ENCODE measurements around the gene PDZD4.
A peak's percentile ranks its signal among the peaks of the same experiment; 100 is the strongest.
"Not testable (repeated sequence)": the region's sequence is repeated elsewhere in the genome, so short reads cannot be mapped to it uniquely, and the experiment has no call there.

Gene PDZD4

DNA sequence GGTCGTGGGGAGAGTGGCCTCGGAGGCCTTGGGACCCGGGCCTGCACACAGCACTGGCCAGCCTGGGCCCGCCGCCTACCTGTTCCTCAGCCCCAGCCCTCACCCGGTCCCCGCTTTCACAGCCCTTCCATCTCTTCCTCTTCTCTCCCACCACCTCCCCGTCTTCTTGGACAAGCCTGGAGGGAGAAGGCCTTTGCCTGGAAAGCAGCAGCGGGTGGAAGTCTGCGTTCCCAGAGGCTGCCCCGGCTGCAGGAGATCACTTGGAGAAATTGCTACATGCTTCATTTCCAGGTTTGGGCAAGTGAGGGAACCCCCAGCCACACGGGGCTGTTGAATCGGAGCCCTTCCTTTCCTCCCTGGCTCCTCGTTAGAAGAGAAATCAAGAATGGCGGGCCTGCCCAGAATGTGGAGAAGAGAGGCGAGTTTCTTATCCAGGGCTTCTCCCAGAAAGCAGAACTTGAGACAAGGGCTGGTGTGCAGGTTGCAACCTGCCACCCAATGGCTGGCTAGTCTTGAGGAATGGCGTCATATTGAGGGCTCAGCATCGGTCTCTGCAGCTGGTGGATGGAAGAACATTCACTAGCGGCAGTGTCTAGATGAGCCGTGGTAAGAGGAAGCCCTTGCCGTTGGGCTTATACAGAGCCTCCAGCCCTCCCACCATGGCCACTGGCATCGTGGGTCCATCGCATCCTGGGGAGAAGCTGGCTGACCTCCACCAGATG, 1.2 kb upstream of the PDZD4 start:
- no peak for DNase-seq

DNA sequence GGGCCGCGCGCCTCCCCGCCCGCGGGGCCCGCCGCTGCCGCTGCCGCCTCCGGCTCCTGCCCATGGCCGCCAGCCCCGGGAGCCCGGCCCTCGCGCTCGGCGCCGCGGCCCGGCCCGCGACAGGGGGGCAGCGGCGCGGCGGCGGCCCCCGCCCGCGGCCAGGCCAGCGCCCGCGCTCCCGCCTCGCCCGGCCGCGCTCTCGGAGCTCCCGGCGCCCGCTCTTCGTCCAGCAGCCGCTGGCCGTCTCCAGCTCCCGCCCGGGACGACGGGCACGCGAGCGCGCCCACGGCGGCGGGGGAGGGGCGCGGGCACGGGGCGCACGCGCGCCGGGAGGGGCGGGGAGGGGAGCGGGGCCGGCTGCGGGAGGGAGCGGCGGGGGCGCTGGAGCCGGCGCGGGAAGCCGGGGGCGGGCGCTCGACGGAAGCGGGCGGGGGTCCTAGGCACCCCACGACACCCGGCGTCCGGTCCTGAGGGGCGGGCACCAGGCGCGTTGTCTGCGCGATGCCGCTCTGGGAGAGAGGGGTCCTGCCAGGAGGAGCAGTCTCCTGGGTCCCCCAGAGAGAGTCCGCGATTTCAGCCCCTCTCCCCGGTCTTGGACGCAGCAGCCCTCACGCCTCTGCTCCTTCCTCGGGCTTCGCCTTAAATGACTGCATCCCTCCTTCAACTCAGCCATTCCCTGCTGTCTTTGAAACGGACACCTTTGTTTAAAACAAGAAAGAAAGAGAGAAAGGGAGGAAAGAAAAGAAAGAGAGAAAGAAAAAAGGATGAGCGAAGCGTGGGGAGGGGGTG, 490 bp upstream of the PDZD4 start:
- no peak for DNase-seq

DNA sequence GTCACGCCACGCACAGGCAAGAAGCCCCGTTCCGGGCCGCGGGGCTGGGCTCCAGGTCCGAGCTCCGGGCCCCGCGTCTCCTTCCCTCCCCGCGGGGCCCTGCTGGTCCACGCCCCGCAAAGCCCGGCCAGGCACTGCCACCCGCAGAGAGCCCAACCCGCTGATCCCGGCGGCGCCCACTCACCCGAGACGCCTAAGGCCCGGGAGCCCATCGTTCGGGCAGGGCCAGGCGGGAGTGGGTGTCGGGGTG, 870 bp downstream of the PDZD4 start:
- DNase-seq: no peak

DNA sequence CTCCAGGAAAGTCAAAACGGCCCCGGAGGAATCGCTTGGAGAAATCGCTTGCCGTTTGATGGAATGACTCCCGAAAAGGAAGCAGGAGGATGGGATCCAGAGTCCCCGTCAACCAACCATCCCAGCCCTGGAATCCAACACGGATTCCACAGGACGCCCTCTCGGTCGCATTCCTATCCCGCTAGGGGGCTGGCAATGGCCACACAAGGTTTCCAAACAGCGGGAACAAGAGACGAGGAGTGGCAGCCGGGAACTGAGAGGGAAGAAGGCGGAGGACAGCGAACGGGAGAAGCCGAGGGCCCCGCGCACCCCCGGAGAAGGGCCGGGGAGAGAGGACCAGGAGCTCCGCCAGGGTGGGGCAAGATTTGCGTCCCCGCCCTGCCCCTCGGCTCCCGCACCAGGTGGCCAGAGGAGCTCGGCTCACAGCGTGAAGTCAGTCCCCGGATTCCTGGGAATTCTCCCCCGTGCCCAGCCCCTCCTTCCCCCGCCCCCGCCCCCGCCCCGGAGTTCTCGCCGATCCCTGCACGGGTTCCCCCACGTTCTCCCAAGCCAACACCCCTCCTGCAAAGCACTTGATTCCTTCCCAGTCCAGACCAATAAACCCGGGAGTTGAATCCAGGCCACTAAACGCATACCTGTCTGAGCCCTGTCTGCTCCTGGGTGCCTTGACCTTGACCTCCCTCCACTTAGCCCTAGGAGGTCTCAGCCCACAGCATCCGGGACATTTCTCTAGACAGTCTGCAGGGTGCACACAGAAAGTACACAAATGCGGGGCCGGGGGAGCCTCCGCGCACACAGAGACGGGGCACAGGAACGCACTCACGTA, 1.4 kb downstream of the PDZD4 start:
- no peak for DNase-seq

DNA sequence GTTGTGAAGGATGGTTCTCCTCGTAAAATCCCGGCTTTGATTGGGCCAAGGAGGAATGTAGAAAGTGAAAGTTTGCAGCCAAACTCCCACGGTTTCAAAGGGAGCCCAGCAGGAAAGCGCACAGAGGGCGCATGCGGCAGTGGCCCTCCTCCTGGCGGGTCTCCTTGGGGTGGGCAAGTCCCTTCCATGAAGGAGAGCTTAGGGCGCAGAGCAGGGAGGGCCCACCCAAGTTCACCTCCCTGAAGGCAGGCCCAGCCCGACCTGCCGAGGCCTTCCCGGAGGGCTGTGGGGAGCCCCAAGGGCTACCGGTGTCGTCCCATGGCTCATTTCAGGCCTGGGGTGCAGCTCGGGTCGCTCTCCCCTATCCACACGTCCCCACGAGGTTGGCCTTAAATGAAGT, 2.0 kb downstream of the PDZD4 start:
- DNase-seq: no peak

DNA sequence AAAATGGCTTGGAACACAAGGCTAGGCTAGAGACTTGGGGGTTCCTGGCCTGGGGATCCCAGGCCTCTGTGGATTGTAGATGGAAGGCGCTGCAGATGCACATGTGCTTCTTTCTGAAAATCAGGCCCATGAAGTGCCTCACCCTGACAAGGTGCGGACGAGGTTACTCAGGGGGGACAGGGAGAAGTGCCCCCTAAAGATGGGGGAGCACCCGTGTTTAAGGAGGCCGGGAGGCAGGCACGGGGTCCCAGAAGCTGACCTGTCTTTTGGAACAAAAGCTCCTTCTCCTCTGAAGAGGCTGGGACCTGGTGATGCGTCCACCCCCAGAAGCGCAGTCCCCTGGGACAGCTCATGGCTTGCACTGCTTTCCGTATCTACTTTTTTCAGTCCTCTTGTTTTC, 2.4 kb downstream of the PDZD4 start:
- no peak for DNase-seq

DNA sequence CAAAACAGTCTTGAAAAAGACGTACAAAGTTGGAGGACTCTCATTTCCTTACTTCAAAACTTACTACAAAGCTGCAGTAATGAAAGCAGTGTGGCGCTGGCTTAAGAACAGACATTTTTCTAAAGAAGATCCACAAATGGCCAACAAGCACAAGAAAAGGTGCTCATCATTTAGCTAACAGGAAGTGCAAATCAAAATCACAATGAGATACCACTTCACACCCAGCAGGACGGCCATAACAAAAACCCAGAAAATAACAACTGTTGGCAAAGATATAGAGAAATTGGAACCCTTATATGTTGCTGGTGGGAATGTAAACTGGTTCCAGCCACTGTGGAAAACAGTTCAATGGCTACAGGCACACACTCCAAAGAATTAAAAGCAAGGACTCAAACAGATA, 3.3 kb downstream of the PDZD4 start:
- no peak for DNase-seq

DNA sequence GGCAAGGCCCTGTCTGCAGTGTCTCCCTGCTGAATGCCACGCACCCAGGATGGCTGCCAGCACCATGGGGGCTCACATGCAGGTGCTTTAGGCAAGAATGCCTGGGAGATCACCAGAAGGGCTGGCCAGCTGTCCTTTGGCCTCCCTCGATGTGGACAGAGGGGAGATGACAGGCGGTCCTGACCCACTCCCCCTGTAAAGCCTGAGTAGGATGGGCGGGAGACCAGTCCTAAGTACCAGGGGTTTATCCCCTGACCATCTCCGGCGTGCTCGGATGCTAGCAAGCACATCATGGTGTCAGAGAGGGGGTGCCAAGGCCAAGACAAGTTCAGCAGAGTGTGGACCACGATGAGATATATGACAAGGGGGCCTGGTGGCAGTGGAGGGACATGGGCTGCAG, 5.3 kb downstream of the PDZD4 start:
- DNase-seq: no peak

DNA sequence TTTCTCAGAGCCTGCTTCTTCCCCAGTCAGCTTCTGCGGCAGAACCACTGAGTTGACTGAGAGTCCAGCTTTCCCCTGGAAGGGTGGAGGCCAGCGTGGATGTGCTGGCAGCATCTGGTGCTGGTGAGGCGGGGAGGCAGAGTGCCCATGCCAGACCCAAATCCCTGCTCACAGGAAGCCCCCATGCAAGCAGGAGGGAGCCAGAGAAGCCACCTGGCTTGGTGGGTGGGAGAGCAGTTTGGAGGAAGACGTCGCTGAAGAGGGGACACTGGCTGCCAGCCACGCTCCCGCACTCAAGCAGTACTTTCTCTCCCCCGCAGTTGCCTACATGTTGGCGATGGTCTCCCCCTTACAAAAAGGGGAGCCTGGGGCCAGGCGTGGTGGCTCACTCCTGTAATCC, 6.0 kb downstream of the PDZD4 start:
- no peak for DNase-seq

DNA sequence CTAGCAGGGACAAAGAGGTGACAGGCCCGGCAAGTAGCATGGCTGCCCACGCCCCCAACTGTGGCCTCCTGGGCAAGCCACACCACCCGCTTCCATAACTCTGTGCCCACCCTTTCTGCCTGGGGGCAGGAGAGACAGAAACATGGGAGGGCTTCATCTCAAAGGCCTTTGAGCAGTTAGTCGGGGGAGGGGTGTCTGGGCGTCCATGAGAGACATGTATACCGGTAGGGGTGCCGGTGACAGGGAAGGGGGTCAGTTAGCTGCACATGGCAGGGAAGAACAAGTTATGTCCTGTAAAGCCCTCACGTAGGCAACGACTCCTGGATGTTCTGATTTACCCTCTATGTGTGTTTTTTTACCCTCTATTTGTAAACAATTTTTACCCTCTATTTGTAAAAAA, 9.3 kb downstream of the PDZD4 start:
- no peak for DNase-seq

DNA sequence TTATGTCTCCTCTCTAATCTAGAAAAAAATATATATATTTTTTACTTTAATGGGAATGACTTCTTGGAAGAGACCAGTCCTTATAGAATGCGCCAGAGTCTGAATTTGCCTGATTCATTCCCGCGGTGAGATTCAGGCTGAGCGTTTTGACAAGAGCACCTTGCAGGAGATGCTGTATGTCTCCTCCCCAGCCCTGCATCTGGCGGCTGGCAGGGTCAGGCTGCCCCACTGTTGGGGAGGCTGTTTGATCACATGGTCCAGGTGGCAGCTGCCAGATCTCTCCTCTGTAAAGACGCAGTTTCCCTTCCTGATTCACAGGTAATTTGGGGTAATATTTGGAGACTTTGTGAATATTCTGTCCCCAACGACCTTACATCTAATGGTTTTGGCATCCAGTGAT, 9.7 kb downstream of the PDZD4 start:
- no peak for DNase-seq

DNA sequence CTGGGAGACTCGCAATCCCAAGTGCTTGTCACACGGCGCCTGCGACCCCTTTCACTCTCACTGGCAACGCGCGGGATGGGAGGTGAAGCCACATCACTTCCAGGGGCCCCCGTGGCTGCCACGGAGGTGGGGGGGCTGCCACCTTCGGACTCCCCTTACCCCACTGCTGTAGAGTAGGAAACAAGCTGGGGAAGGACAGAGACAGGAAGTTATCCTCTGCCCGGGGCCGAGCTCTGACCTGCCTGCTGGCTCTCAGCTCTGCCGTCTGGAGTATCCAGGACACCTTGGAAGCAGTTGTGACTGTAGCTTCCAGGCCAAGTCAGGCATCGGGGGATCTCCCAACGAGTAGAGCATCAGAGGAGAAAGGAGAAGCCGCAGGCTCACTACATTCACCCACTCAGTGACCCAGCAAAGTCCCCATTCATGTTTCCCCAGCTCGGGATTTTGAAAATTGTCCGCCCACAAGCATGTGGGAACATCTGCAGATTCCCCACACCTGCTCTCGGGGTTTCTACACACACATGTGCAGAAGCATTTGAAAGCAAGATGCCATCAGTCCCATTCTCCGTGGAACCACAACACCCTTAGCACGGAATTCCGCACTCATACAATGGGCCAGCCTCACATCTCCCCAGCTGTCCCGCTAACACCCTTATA, 10.8 kb downstream of the PDZD4 start:
- DNase-seq: no peak

DNA sequence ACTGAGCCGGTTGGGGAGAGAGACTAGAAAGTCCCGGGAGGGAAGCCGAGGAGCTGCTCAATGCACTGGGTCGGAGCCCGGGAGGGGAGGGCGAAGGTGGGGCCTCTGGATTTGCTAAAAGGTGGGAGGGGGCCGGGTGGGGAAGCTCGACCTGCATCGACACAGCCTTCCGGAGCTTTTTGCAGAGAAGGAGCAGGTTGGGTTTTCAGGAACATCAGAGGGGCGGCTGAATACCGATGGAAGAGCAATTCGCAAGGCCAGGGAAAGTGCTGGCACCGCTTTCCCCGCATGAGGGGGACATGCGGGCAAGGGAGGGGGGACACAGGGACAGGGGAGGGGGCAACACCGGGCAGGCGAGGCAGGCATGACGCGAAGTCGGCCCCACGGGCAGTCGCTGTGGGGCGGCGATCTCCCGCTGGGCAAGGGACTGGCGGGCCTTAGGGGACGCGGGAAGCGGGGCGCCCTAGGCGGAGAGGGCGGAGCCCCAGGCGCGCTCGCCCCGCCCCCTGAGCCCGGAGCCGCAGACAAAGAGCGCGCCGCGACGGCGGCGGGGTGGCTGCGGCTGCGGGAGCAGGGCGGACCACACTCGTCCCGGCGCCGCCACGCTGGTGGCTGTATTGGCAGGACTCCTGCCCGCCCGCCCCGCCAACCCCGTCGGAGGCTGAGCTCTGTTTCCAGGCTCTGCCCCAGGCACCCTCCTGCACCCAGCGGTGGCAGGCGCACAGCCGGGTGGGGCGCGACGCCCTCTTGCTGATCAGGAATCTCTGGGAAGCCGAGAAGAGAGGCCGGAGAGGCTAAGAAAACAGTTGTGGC, 11.6 kb downstream of the PDZD4 start:
- peak; percentile 26 to 41 for DNase-seq

DNA sequence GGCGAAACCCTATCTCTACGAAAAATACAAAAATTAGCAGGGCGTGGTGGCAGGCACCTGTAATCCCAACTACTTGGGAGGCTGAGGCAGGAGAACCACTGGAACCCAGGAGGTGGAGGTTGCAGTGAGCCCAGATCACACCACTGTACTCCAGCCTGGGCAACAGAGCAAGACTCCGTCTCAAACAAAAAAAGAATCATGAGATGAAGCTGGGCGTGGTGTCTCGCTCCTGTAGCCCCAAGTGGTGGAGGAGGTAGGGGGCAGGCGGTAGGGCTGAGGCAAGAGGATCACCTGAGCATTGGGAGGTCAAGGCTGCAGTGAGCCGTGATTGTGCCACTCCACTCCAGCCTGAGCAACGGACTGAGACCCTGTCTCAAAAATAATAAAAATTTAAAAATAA, 12.3 kb downstream of the PDZD4 start:
- DNase-seq: not testable (repeated sequence)

DNA sequence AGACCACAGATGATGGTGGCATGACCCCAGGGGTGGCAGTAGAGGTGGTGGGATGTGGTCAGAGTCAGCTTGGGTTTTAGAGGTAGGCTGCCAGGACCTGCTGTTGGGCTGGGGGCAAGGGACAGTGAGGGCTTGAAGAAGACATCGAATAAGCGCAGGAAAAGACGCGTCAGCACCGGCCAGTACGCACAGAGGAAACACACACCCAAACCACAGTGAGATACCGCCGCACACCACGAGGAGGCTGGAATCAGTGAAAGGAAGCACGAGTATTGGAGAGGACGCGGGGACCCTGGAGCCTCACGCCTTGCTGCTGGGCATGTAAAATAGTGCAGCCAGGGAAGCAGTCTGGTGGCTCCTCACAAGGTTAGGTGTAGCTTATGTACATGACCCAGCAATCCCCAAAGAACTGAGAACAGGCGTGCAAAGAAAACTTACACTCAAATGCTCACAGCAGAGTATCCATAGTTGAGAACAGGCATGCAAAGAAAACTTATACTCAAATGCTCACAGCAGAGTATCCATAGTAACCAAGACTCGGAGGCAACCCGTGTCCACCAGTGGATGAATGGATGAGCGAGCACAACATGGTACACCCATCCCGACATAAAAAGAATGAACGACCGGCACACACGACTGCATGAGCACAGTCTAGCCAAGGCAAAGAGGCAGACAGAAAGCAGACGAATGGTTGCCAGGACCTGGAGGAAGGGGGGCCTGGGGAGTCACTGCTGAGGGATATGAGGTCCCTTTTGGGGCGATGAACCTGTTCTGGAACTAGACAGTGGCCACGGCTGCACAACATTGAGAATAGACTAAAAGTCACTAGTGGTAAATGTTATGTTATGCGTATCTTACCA, 13.3 kb downstream of the PDZD4 start:
- DNase-seq: no peak

DNA sequence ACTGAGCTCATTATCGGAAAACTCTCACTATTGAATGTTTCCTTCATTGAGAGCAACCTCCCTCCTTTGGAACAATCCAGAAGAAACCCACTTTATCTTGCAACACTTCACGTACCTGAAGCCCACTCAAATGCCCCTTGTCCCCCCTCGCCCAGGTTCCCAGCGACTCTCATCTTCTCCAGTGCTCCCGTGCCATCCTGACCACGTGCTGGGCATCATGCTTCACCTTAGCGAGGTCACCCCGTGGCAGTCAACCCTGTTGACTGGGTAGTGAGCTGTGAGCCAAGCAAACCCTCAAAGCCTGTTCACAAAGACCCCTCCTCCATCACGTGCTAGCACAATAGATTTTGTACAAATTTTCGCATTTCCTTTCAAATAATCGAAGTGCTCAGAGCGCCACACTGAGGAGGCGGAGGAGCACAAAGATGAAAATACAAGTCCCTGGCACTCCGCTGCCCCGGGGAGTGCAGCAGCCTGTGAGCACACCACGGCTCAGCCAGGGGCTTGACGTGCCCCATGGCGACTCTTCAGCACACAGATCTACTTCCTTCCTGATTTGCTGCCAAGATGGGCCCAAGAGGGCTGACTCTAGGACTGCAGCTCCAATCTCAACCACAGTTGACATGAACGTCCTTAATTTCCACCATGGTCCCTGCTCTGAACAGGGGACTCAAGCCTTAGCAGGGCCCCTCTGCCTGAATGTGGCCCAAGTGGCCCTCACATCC, 15.6 kb downstream of the PDZD4 start:
- DNase-seq: no peak

DNA sequence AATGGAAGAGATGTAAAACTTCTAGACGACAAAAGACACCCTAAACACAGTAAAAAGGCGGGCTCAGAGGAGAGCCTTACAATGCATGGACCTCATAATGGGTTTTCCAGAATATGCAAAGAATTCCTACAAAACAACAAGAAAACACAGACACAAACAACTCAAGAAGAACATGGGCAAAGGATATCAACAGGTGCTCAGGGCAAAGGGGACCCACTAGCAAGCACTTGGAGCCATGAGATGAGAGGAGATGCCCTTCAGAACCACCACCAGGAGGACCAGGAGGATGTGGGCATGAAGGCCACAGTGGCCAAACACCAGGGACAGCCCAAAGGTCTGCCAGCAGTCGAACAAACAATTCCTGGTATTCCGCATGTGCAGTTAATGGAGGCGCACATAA, 17.2 kb downstream of the PDZD4 start:
- no peak for DNase-seq

DNA sequence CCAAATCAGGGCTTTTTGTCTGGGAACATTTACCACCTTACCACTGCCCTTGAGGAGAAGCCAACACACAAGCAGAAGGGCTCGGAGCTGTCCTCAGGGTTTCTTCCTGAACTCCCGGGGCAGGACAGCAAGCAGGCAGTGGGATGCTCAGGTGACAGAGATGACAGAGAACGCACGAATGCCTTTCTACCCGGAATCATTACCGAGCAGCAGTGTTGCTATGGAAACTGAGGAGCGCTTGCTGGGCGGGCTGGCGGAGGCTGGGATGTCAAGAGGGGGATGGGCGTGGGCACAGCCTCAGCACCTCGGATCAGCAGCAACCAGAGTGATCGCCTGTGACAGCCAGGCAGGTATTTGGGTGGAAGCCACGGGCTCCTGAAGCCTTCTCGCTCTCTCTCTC, 18.1 kb downstream of the PDZD4 start:
- no peak for DNase-seq

DNA sequence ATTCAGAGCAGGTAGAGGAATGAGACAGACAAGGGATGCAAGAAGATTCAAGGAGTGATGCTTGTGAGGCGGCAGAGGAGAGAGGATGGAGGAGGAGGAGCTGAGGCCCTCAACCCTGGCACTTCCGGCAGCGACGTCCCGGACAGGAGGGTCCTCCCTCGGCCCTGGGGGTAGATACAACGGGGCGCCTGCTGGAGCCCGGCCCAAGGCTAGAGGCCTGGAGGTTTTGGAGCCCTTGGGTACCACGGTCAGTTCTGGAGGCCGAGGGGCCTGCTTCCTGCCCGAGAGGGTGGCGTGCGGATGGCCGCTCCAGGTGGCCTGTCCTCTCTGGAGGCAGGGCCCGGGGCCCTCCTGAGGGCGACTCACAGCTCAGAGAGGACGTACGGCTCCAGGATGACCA, 22.4 kb downstream of the PDZD4 start:
- no peak for DNase-seq

DNA sequence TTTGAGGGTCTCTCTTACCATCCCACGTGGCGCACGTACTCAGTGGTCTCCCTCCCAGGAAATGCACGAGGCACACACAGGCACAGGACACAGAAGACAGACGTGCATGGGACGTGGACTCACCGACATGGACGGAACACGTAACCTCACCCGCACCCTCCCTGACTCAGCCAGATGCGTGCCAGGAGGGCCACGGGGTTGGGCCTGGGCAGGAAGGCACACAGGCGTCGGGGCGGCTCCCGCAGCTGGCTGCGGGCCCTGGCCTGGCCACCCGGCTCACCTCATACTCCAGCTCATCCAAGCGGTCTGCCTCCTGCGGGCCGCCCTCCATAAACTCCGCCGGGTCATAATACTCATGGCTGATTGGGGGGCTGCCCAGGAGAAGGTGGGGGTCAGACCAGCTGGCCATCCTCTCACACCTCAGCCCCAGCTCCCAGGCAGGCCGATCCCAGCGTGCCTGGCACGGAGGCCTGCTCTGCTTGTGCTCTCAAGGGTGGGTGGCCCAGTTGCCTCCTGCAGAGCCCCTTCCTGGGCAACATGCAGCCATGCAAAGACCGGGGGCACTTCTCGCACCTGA, 23.3 kb downstream of the PDZD4 start:
- no peak for DNase-seq

DNA sequence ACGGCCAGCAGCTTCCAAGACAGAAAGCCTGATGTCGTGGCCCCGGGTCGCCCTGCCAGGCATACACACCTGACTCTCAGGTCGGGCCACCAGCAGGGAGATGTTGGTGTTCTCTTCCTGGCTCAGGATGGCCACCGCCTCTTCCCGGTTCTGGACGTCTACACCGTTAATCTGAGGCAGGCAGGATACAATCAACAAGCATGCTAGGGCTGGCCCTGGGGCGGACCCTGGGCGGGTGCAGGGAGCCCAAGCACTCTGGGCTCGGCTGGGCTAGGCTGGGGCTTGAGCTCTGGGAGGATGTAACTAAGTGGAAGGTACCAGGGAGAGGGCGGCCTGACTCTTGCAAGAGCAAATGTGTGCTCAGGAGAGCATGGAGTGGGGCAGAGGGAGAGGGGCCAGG, 24.9 kb downstream of the PDZD4 start:
- DNase-seq: no peak
